Ovary (tissue), 3 donors: ENCODE data around the gene ASPSCR1.
A peak's percentile ranks its signal among the peaks of the same experiment; 100 is the strongest.

Experiments
- CTCF ChIP-seq, 3 donors: fragments of 450-650 bp in 2 of 3; fragments of 200-600 bp in 1 of 3; IDR thresholded peaks; one replicate each; pipeline versions ENCODE4 v1.5.1 to v1.8.0; 2016 to 2022; ENCODE audit warnings: antibody characterized with exemption in 3 of 3, mild to moderate bottlenecking in 1 of 3
- POLR2A ChIP-seq: fragments of 450-650 bp; IDR thresholded peaks from one replicate; pipeline ENCODE4 v1.6.1; 2017; ENCODE audit warnings: antibody characterized with exemption, mild to moderate bottlenecking, moderate library complexity
- donor health status: DM: no; HTN: no; CAD: no.

DNA sequence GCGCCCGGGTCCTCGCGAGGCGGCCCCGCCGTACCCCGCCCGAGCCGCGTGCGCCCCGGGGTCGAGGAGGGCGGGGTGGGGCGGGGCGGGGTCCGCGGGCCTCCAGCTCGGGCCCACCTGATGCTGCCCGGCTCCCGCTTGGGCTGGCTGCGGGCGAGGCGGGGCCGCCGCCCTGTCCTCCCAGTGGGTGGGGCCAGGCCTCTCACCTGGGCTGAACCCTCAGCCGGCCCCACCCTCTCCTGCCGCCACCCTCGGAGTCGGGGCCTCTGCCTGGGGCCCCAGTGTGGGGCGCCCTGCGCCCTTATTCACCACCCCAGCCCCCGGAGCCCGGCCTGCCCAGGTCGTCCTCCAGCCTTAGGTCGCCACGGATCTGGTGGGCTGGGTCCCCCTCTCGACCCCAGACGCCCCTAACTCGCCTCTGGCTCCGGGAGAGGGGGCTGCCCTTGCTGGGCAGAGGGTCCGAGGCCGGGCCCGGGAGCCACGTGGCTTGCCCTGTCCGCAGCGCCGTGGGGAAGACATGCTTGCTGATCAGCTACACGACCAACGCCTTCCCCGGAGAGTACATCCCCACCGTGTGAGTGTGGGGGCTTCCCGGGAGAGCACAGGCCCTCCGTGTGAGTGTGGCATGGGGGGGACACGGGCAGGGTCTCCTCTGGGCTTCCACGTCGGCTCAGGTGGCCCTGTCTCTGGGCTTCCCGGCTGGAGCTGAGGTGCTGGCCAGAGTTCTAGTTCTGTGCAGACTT is 54.6 kb downstream of the ASPSCR1 start:
- TF ChIP-seq CTCF (IDR thresholded peaks at IDR 0.05) (peak in 1 of 3 donors; percentile 11), POLR2A (no peak)
